Measurements from ENCODE around the gene EFCAB11.

DNA sequence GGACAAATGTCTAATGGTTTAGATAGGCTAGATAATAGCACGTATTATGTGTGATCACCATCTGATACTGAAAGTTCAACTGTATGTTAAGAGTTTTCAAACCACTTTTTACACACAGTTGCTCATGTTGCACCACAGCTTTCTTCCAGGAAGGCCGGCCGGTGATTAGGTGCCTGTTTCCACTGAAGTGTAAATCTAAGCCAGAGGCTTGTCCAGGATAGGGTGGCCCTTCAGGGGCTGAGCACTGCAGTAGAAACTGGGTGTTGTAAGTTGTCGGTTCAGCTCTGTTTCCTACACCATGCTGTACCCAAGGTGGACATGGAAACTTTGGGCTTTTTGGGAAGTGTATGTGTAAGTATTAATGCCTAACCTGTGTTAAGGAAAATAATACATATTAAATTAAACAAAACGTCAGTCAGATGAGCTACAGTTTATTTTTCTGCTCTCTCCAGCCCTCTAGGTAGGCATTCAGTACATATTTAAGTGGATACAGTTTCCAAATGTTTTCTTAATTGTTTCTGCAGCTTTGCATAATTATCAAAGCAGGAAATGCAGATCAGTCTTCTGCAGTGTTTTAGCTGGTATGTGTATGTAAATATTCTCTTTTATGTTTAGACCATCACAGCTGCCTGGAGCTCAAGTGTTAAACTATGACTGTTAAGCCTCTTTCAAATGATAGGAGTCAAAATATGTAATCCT, 32.1 kb upstream of the EFCAB11 start:
- TF ChIP-seq, protein P1, sequence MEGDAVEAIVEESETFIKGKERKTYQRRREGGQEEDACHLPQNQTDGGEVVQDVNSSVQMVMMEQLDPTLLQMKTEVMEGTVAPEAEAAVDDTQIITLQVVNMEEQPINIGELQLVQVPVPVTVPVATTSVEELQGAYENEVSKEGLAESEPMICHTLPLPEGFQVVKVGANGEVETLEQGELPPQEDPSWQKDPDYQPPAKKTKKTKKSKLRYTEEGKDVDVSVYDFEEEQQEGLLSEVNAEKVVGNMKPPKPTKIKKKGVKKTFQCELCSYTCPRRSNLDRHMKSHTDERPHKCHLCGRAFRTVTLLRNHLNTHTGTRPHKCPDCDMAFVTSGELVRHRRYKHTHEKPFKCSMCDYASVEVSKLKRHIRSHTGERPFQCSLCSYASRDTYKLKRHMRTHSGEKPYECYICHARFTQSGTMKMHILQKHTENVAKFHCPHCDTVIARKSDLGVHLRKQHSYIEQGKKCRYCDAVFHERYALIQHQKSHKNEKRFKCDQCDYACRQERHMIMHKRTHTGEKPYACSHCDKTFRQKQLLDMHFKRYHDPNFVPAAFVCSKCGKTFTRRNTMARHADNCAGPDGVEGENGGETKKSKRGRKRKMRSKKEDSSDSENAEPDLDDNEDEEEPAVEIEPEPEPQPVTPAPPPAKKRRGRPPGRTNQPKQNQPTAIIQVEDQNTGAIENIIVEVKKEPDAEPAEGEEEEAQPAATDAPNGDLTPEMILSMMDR (IDR thresholded peaks at IDR 0.05 in 2 of 3, conservative IDR thresholded peaks at IDR 0.05 in 1 of 3; ENCODE audit: borderline replicate concordance in 1 of 3, insufficient read depth in 1 of 3, low read depth in 2 of 3, low read length in 2 of 3): no peak
- TF ChIP-seq POLR2A (IDR thresholded peaks at IDR 0.05; ENCODE audit: borderline replicate concordance, extremely low read depth, insufficient read depth, insufficient read length) (no peak), RAD21 (IDR thresholded peaks at IDR 0.05; ENCODE audit: low read depth) (no peak), POLR2AphosphoS5 (IDR thresholded peaks at IDR 0.05; ENCODE audit: low read depth, low read length) (no peak), EGR1 (IDR thresholded peaks at IDR 0.05; ENCODE audit: low read depth) (no peak)
